ENCODE results near the gene XKR3.
"Not testable (repeated sequence)": the region's sequence is repeated elsewhere in the genome, so short reads cannot be mapped to it uniquely, and the experiment has no call there.

XKR3 gene

DNA sequence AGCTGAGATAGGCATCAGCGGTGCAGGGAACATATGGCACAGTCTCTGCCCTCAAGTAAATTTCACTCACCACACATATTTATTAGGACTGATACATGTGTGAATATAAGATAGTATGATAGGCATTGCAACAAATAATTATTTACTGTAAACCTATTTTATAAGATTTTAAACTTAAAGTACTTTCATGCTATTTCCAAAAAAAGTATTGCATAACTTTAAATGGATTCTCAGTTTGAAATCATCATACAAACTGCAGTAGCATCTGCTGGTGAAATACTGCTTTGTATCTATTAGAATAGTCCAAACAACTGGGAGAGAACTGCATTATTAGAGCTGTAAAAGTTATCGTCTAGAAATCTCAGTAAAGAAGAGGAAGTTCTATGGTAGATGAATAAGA is 63.0 kb downstream of the XKR3 start:
- not testable (repeated sequence) for H4K8ac ChIP-seq (ENCODE audit: low read length); H3K18ac ChIP-seq (ENCODE audit: low read depth in 1 of 2, low read length in 2 of 2); H3K4me1 ChIP-seq (ENCODE audit: control insufficient read depth, insufficient read depth, low read depth, low read length); H4K91ac ChIP-seq (ENCODE audit: low read length); H3K4ac ChIP-seq (ENCODE audit: low read depth in 1 of 2, low read length in 2 of 2); H2AFZ ChIP-seq (ENCODE audit: low read depth, low read length); H2BK120ac ChIP-seq (ENCODE audit: low read depth, low read length); H3K27ac ChIP-seq (ENCODE audit: low read length, poor library complexity, severe bottlenecking); DNase-seq; H3K9me3 ChIP-seq (ENCODE audit: control insufficient read depth, low read length); H2BK15ac ChIP-seq (ENCODE audit: low read depth, poor library complexity, severe bottlenecking); H3K4me3 ChIP-seq (ENCODE audit: insufficient read depth in 1 of 2, low read depth in 1 of 2, low read length in 2 of 2); H3K9ac ChIP-seq (ENCODE audit: low read length); H2AK5ac ChIP-seq (ENCODE audit: low read length, severe bottlenecking); H3K36me3 ChIP-seq (ENCODE audit: control insufficient read depth in 1 of 2, insufficient read depth in 2 of 2, low read depth in 1 of 2, low read length in 2 of 2); H3K4me2 ChIP-seq (ENCODE audit: low read length, poor library complexity, severe bottlenecking); H2BK12ac ChIP-seq (ENCODE audit: low read length in 2 of 2); H3K79me1 ChIP-seq (replicated peaks; ENCODE audit: low read length, poor library complexity, severe bottlenecking); H3K23ac ChIP-seq (ENCODE audit: low read length in 2 of 2); H2BK5ac ChIP-seq (ENCODE audit: low read depth, low read length, poor library complexity, severe bottlenecking); H3K14ac ChIP-seq (ENCODE audit: low read length in 2 of 2); H3K27me3 ChIP-seq (ENCODE audit: control insufficient read depth in 1 of 2, insufficient read depth in 1 of 2, low read length in 2 of 2)
- no CpG with 5 or more reads among the region's 2 CpGs for WGBS

GRCh38 chr22:16760416-16760815 is 64.8 kb downstream of the XKR3 start:
- not testable (repeated sequence) for H4K91ac ChIP-seq (ENCODE audit: low read length); H2BK5ac ChIP-seq (ENCODE audit: low read depth, low read length, poor library complexity, severe bottlenecking); H2BK15ac ChIP-seq (ENCODE audit: low read depth, poor library complexity, severe bottlenecking); DNase-seq; H3K4me2 ChIP-seq (ENCODE audit: low read length, poor library complexity, severe bottlenecking); H3K4ac ChIP-seq (ENCODE audit: low read depth in 1 of 2, low read length in 2 of 2); H3K14ac ChIP-seq (ENCODE audit: low read length in 2 of 2); H4K8ac ChIP-seq (ENCODE audit: low read length); H3K18ac ChIP-seq (ENCODE audit: low read depth in 1 of 2, low read length in 2 of 2); H3K23ac ChIP-seq (ENCODE audit: low read length in 2 of 2); H3K27me3 ChIP-seq (ENCODE audit: control insufficient read depth in 1 of 2, insufficient read depth in 1 of 2, low read length in 2 of 2); H2BK12ac ChIP-seq (ENCODE audit: low read length in 2 of 2); H2BK120ac ChIP-seq (ENCODE audit: low read depth, low read length); H3K27ac ChIP-seq (ENCODE audit: low read length, poor library complexity, severe bottlenecking); H3K9me3 ChIP-seq (ENCODE audit: control insufficient read depth, low read length); H3K9ac ChIP-seq (ENCODE audit: low read length); H3K36me3 ChIP-seq (ENCODE audit: control insufficient read depth in 1 of 2, insufficient read depth in 2 of 2, low read depth in 1 of 2, low read length in 2 of 2); H2AK5ac ChIP-seq (ENCODE audit: low read length, severe bottlenecking); H3K79me1 ChIP-seq (replicated peaks; ENCODE audit: low read length, poor library complexity, severe bottlenecking); H3K4me3 ChIP-seq (ENCODE audit: insufficient read depth in 1 of 2, low read depth in 1 of 2, low read length in 2 of 2); H3K4me1 ChIP-seq (ENCODE audit: control insufficient read depth, insufficient read depth, low read depth, low read length); H2AFZ ChIP-seq (ENCODE audit: low read depth, low read length)
- WGBS: 8% methylated on average over 1 of the region's 4 CpGs

- H3K14ac ChIP-seq (ENCODE audit: low read length in 2 of 2); H3K23ac ChIP-seq (ENCODE audit: low read length in 2 of 2); H2AFZ ChIP-seq (ENCODE audit: low read depth, low read length); H2BK15ac ChIP-seq (ENCODE audit: low read depth, poor library complexity, severe bottlenecking); H3K9ac ChIP-seq (ENCODE audit: low read length); H4K91ac ChIP-seq (ENCODE audit: low read length); H3K27ac ChIP-seq (ENCODE audit: low read length, poor library complexity, severe bottlenecking); H2AK5ac ChIP-seq (ENCODE audit: low read length, severe bottlenecking); H3K27me3 ChIP-seq (ENCODE audit: control insufficient read depth in 1 of 2, insufficient read depth in 1 of 2, low read length in 2 of 2); H2BK5ac ChIP-seq (ENCODE audit: low read depth, low read length, poor library complexity, severe bottlenecking); H3K79me1 ChIP-seq (replicated peaks; ENCODE audit: low read length, poor library complexity, severe bottlenecking); H2BK120ac ChIP-seq (ENCODE audit: low read depth, low read length); H2BK12ac ChIP-seq (ENCODE audit: low read length in 2 of 2); H3K36me3 ChIP-seq (ENCODE audit: control insufficient read depth in 1 of 2, insufficient read depth in 2 of 2, low read depth in 1 of 2, low read length in 2 of 2); H3K4ac ChIP-seq (ENCODE audit: low read depth in 1 of 2, low read length in 2 of 2); H3K4me3 ChIP-seq (ENCODE audit: insufficient read depth in 1 of 2, low read depth in 1 of 2, low read length in 2 of 2); H4K8ac ChIP-seq (ENCODE audit: low read length); H3K9me3 ChIP-seq (ENCODE audit: control insufficient read depth, low read length); H3K4me1 ChIP-seq (ENCODE audit: control insufficient read depth, insufficient read depth, low read depth, low read length); H3K18ac ChIP-seq (ENCODE audit: low read depth in 1 of 2, low read length in 2 of 2); DNase-seq; H3K4me2 ChIP-seq (ENCODE audit: low read length, poor library complexity, severe bottlenecking): not testable (repeated sequence)
- WGBS: 51% methylated on average over 3 of the region's 4 CpGs
Measured at GRCh38 chr22:16749282-16749681, 75.9 kb downstream of the XKR3 start.

DNA sequence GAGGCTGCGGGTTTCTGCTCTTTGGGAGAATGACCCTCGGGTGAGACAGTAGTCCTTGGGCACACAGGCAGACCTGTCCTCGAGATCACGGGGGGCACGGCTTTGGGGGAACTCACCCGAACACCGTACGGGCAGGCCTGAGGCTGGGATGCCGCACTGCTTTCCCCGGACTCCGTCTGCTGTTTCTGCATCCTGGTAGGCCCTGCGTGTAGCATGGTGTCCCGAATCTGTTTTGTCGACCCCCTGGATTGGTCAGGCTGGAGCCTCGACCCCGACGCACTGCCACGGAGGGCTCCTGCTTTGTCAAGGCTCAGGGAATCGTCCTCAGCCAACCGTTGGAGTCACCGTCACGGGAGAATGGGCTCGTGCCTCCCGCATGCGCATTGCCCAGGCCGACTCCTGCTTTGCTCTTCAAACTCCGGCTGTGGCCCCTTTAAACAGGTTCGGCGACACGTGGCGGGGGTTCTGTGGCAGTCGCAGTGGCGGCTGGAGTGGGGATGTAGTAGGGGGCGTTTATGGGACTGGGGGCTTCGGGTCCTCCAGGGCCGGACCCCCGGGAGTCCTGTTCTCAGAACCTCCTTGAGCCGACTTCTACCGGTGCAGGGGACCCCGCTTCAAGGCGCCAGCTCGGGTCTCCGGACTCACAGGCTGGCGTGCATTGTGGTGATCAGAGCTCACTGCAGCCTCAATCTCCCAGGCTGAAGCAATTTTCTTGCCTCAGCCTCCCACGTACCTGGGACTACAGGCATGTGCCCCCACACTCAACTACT is 76.9 kb downstream of the XKR3 start:
- H2AK5ac ChIP-seq (ENCODE audit: low read length, severe bottlenecking); H3K9me3 ChIP-seq (ENCODE audit: control insufficient read depth, low read length); H2BK120ac ChIP-seq (ENCODE audit: low read depth, low read length); H2BK12ac ChIP-seq (ENCODE audit: low read length in 2 of 2); H2BK5ac ChIP-seq (ENCODE audit: low read depth, low read length, poor library complexity, severe bottlenecking); H3K18ac ChIP-seq (ENCODE audit: low read depth in 1 of 2, low read length in 2 of 2); H4K8ac ChIP-seq (ENCODE audit: low read length); H3K4me3 ChIP-seq (ENCODE audit: insufficient read depth in 1 of 2, low read depth in 1 of 2, low read length in 2 of 2); H4K91ac ChIP-seq (ENCODE audit: low read length); H3K27ac ChIP-seq (ENCODE audit: low read length, poor library complexity, severe bottlenecking); H3K14ac ChIP-seq (ENCODE audit: low read length in 2 of 2); DNase-seq; H3K23ac ChIP-seq (ENCODE audit: low read length in 2 of 2); H3K27me3 ChIP-seq (ENCODE audit: control insufficient read depth in 1 of 2, insufficient read depth in 1 of 2, low read length in 2 of 2); H2BK15ac ChIP-seq (ENCODE audit: low read depth, poor library complexity, severe bottlenecking); H3K4me1 ChIP-seq (ENCODE audit: control insufficient read depth, insufficient read depth, low read depth, low read length); H2AFZ ChIP-seq (ENCODE audit: low read depth, low read length); H3K79me1 ChIP-seq (replicated peaks; ENCODE audit: low read length, poor library complexity, severe bottlenecking); H3K36me3 ChIP-seq (ENCODE audit: control insufficient read depth in 1 of 2, insufficient read depth in 2 of 2, low read depth in 1 of 2, low read length in 2 of 2); H3K9ac ChIP-seq (ENCODE audit: low read length); H3K4me2 ChIP-seq (ENCODE audit: low read length, poor library complexity, severe bottlenecking); H3K4ac ChIP-seq (ENCODE audit: low read depth in 1 of 2, low read length in 2 of 2): not testable (repeated sequence)
- 85% methylated on average over 35 of the region's 45 CpGs for WGBS
